Smooth muscle cell of the brain vasculature (primary cell): ENCODE measurements around the gene DVL1.

Source experiments
- DNase-seq: peaks from one replicate; pipeline ENCODE4 v3.0.0-alpha.2; 2012; ENCODE audit warnings: low read depth, low spot score

The DVL1 gene

GRCh38 chr1:1342061-1342562 is 7.1 kb downstream of the DVL1 start:
- DNase-seq: no peak

GRCh38 chr1:1341549-1342021 is 7.6 kb downstream of the DVL1 start:
- DNase-seq: no peak

GRCh38 chr1:1340791-1341548 is 8.2 kb downstream of the DVL1 start:
- DNase-seq: no peak

- no peak for DNase-seq
Measured at GRCh38 chr1:1340185-1340584, 9.0 kb downstream of the DVL1 start.

- no peak for DNase-seq
Measured at GRCh38 chr1:1338278-1338677, 10.9 kb downstream of the DVL1 start.

GRCh38 chr1:1337793-1338147 is 11.4 kb downstream of the DVL1 start:
- no peak for DNase-seq

GRCh38 chr1:1336931-1337792 is 12.1 kb downstream of the DVL1 start:
- DNase-seq: no peak

- DNase-seq: no peak
Measured at GRCh38 chr1:1336446-1336845, 12.8 kb downstream of the DVL1 start.

GRCh38 chr1:1335792-1336248 is 13.4 kb downstream of the DVL1 start:
- no peak for DNase-seq

GRCh38 chr1:1335283-1335682 is 13.9 kb downstream of the DVL1 start:
- DNase-seq: no peak

GRCh38 chr1:1334835-1335234 is 14.4 kb downstream of the DVL1 start:
- DNase-seq: no peak

- DNase-seq: no peak
Measured at GRCh38 chr1:1333551-1334241, 15.5 kb downstream of the DVL1 start.

- DNase-seq: no peak
Measured at GRCh38 chr1:1332774-1333480, 16.3 kb downstream of the DVL1 start.

GRCh38 chr1:1332031-1332755 is 17.0 kb downstream of the DVL1 start:
- DNase-seq: no peak

GRCh38 chr1:1331068-1331965 is 17.9 kb downstream of the DVL1 start, which contains the start of gene TAS1R3:
Gene TAS1R3 (plus strand): TSS chr1:1331280. CDS start chr1:1331346, 66 bp downstream.
- no peak for DNase-seq

GRCh38 chr1:1330366-1331067 is 18.7 kb downstream of the DVL1 start:
- no peak for DNase-seq

- DNase-seq: no peak
Measured at GRCh38 chr1:1329304-1330210, 19.7 kb downstream of the DVL1 start.

GRCh38 chr1:1328254-1328653 is 21.0 kb downstream of the DVL1 start:
- DNase-seq: no peak
